NOMO-1 treated with dmso at 0.1 percent for 144 hours (cell line): Measurements from ENCODE around the gene AKR1C2.
"Not testable (repeated sequence)": the region's sequence is repeated elsewhere in the genome, so short reads cannot be mapped to it uniquely, and the experiment has no call there.

Experiments used
- DNase-seq: peaks from one replicate; lab custom pipeline; 2025; ENCODE audit not compliant: unreplicated experiment; lab: John Stamatoyannopoulos, UW

AKR1C2 gene

DNA sequence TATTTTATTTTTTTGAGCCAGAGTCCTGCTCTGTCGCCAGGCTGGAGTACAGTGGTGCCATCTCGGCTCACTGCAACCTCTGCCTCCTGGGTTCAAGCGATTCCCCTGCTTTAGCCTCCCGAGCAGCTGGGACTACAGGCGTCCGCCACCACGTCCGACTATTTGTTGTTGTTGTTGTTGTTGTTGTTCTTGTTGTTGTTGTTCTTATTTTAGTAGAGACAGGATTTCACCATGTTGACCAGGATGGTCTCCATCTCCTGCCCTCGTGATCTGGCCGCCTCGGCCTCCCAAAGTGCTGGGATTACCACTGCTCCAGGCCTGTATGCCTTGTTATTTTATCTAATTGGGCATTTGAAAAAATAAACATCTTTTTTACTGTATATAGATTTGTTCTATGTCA, 42.1 kb downstream of the AKR1C2 start:
- not testable (repeated sequence) for DNase-seq

- not testable (repeated sequence) for DNase-seq
Observed at GRCh38 chr10:4956955-4957645, 46.6 kb downstream of the AKR1C2 start.

- not testable (repeated sequence) for DNase-seq
Observed at GRCh38 chr10:4956088-4956487, 47.6 kb downstream of the AKR1C2 start.

DNA sequence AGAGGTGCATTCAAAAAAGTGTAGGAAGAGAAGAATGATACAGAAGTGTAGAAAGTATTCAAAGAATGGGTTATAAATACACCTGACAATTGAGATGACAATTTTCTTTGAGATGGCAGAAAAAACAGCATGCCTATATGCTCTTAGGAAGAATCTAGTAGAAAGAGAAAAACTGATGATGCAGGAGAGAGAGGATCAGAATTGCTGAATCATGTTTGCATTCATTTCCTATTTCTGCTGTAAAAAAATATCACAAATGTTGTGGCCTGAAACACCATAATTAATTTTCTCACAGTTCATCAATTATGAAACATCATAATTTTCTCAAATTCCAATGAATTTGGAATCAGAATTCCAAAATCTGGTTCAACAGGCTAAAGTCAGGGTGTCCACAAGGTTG, 50.3 kb downstream of the AKR1C2 start:
- DNase-seq = no peak

DNA sequence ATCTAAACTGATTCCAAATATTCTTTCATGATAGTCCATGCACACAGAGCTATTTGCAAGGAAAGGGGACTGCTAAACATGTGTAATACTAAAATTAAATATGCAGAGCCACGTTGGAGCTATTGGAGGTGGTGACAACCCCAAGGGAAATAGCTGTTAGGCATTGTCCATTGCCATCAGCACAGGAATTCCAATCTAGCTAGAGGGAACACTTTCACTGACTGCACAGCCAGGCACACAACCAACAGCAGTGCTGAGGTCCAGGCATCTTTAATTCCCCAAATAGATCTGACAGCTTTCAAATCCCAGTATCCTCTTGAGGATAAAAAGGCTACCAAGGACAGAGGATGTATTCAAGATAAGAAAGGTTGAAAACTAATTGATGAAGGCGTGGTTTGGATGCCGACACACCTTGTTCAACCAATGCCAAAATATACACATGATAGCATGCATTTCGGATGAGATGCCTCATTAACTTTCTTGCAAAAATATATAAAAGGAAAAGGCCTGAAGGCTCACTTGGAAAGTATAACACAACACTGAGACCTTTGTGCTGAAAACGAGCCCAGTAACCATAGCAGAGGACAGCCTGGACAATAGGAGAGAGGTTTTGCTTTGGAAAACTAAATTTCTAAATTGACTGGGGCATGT, 52.0 kb downstream of the AKR1C2 start:
- not testable (repeated sequence) for DNase-seq

- no peak for DNase-seq
Observed at GRCh38 chr10:4947635-4948596, 55.7 kb downstream of the AKR1C2 start.

DNA sequence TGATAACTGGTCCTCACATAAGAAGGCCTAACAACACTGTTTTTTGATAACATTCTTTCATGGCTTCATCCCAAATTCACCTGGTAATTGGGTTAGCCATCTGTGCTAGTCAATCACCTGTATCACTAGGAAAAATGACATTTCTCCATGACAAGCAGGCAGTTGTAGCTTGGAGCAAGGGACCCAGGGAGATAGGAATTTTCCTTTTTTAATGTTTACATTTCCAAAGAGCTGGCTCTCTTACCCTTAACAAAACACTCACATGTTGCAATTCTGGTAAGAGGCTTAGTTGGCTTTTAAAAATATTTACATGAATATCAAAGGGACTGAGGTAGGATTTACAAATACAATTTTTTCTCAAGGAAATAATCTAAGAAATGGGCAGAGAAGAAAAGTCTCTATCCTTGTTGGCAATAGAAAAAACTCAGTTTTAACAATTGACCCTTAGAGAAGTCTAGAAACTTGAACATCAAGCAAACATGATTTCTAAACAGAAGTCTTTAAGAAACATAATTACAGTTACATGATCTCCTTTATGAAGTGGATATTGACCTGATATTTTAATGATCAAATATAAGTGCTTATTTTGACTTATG, 56.5 kb downstream of the AKR1C2 start:
- DNase-seq = no peak

GRCh38 chr10:4945766-4946717, 57.6 kb downstream of the AKR1C2 start:
- DNase-seq = no peak

GRCh38 chr10:4944841-4945240, 58.8 kb downstream of the AKR1C2 start:
- no peak for DNase-seq

DNA sequence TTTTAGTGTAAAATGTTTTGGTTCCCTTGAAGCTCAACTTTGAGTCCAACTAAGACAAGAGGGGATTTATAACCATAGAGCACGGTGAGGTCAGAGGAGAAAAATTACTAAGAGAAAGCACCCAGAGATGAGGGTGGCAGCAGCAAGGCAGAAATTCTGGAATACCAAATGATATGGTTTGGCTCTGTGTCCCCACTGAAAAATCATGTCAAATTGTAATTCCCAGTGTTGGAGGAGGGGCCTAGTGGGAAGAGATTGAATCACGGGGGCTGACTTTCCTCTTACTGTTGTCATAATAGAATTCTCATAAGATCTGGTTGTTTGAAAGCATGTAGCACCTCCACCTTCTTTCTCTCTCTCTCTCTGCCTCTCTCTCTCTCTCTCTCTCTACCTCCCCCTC, 59.8 kb downstream of the AKR1C2 start:
- no peak for DNase-seq

DNA sequence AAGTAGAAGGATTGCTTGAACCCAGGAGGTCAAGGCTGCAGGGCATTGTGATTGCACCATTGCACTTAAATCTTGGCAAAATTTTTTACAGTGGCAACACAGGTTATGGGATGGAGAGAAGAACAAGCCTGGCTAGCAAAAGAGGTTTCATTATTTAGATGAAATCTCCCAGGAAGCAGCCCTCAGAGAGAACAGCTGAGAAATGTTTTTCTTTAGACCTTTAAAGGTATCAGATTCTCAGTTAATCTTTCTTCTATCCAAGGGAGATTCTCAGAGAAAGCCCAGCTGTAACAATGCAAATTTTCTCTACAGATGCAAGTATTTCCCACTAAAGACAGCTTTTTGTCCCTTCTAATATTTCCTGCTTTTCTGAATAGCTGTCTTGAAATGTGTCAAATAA, 60.2 kb downstream of the AKR1C2 start:
- not testable (repeated sequence) for DNase-seq

DNA sequence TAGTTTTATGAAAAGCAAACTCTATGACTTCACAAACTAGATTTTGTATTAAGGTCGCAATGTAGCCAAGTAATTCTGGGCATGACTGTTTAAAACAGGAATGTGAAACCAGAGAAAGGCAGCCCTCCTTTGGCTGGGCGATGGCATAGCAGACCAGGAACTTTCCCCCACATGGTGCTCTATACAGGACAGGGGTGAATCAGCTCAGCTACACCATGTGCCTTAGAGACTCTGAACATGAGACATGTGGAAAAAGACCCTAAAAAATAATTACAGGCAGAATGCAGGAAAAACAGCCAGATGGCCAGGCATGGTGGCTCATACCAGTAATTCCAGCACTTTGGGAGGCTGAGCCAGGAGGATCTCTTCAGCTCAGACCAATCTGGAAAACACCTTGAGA, 60.7 kb downstream of the AKR1C2 start:
- DNase-seq = not testable (repeated sequence)

- no peak for DNase-seq
Observed at GRCh38 chr10:4941540-4942330, 61.9 kb downstream of the AKR1C2 start.

GRCh38 chr10:4940909-4941308, 62.7 kb downstream of the AKR1C2 start:
- not testable (repeated sequence) for DNase-seq

DNA sequence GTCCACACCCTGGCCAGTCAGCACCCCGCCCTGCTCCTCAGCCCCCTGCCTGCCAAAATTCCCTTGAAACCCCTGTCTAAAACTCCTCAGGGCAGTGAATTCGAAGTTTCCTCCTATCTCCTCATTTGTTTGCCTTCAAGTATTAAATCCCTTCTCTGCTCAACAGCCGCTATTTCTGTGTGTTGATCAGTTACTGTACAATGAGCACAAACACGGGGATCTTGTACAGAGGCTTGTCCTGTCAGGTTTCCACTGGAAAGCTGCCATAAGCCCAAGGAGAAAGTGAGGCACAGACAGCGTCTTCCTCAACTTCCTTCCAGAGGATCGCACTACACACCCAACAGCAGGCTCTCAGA, 63.6 kb downstream of the AKR1C2 start:
- DNase-seq = not testable (repeated sequence)

DNA sequence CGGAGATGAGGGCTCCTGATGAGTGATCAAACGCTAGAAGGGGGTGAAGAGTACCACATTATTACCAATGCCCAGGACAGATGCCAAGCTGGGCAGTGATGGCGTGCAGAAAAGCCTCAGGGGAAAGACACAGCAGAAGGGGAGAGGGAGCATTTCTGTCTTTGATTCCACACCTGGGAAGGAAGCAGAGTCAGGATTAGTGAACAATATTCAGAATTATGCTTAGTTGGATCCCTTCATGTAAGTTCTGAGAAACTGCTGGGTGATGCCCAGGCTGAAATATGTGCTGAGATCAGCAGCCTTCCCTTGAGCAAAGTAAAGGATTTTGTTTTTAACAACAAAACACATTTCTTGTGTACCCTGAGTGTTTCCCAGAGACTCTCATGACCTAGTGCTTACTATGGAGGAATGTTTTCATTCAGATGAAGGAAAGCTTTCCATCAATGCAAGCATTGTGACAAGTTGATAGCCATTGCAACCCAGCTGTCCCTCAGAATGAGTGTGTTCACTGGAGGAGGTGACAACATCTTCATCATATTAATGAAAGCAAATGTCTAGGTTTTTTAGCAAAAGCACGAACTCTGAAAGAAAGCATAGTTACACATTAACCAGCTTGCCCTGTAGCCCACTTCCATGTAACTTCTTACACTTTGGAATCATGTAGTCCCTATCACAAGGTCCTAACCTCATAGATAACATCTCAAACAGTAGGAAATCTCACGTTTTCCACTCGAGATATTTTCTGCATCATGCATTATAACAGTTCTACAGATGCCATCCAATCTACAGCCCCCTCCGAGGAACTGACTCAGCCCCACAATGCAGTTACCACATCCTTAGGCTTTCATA, 64.2 kb downstream of the AKR1C2 start:
- no peak for DNase-seq
